Activated naive CD8-positive, alpha-beta T cell treated with anti-CD3 and anti-CD28 coated beads, Interleukin-2, amount 50 U/mL, for 16 hours (primary cell): ENCODE data around the gene IL24.

Experiments
- DNase-seq: peaks from one replicate; pipeline ENCODE4 v3.0.0-alpha.2; 2020; ENCODE audit warnings: low read depth, low spot score

Gene IL24

GRCh38 chr1:206925106-206925736 is 28.0 kb downstream of the IL24 start:
- no peak for DNase-seq

- no peak for DNase-seq
Measured at GRCh38 chr1:206926286-206926685, 29.0 kb downstream of the IL24 start.

GRCh38 chr1:206929524-206929923 is 32.3 kb downstream of the IL24 start:
- no peak for DNase-seq

GRCh38 chr1:206930210-206930798 is 33.1 kb downstream of the IL24 start:
- DNase-seq, result no peak

- DNase-seq, result no peak
Measured at GRCh38 chr1:206931709-206932108, 34.5 kb downstream of the IL24 start.

- DNase-seq, result no peak
Measured at GRCh38 chr1:206932177-206932576, 34.9 kb downstream of the IL24 start.

GRCh38 chr1:206933333-206933945 is 36.2 kb downstream of the IL24 start:
- peak; percentile 58 for DNase-seq

GRCh38 chr1:206935491-206936067 is 38.3 kb downstream of the IL24 start:
- peak; percentile 22 for DNase-seq

- DNase-seq, result no peak
Measured at GRCh38 chr1:206937425-206937824, 40.2 kb downstream of the IL24 start.

- no peak for DNase-seq
Measured at GRCh38 chr1:206939131-206939530, 41.9 kb downstream of the IL24 start.

- no peak for DNase-seq
Measured at GRCh38 chr1:206939841-206940587, 42.8 kb downstream of the IL24 start.

- DNase-seq, result no peak
Measured at GRCh38 chr1:206940588-206940936, 43.3 kb downstream of the IL24 start.

GRCh38 chr1:206941766-206942418 is 44.6 kb downstream of the IL24 start:
- DNase-seq, result no peak

- no peak for DNase-seq
Measured at GRCh38 chr1:206944703-206945102, 47.5 kb downstream of the IL24 start.

- no peak for DNase-seq
Measured at GRCh38 chr1:206945779-206946178, 48.5 kb downstream of the IL24 start.

- no peak for DNase-seq
Measured at GRCh38 chr1:206946261-206946660, 49.0 kb downstream of the IL24 start, which contains the start of gene PIGR. Gene PIGR, minus strand, starts transcription at chr1:206946466. Its CDS starts 5,935 bp downstream, at chr1:206940531.

- DNase-seq, result no peak
Measured at GRCh38 chr1:206947255-206947654, 50.0 kb downstream of the IL24 start.

GRCh38 chr1:206949208-206949607 is 52.0 kb downstream of the IL24 start:
- DNase-seq, result no peak

- no peak for DNase-seq
Measured at GRCh38 chr1:206949641-206950040, 52.4 kb downstream of the IL24 start.

- DNase-seq, result no peak
Measured at GRCh38 chr1:206951318-206952100, 54.3 kb downstream of the IL24 start.

- no peak for DNase-seq
Measured at GRCh38 chr1:206952171-206952570, 54.9 kb downstream of the IL24 start.
